HG02642 (cell line): Measurements from ENCODE around the gene ARSK.

Experiments used
- ATAC-seq: cut with Tn5 transposase; IDR thresholded peaks from one replicate; pipeline ENCODE4 v1.9.1; 2021; ENCODE audit warnings: mild to moderate bottlenecking; ENCODE audit not compliant: unreplicated experiment, poor library complexity

ARSK gene, protein sequence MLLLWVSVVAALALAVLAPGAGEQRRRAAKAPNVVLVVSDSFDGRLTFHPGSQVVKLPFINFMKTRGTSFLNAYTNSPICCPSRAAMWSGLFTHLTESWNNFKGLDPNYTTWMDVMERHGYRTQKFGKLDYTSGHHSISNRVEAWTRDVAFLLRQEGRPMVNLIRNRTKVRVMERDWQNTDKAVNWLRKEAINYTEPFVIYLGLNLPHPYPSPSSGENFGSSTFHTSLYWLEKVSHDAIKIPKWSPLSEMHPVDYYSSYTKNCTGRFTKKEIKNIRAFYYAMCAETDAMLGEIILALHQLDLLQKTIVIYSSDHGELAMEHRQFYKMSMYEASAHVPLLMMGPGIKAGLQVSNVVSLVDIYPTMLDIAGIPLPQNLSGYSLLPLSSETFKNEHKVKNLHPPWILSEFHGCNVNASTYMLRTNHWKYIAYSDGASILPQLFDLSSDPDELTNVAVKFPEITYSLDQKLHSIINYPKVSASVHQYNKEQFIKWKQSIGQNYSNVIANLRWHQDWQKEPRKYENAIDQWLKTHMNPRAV

DNA sequence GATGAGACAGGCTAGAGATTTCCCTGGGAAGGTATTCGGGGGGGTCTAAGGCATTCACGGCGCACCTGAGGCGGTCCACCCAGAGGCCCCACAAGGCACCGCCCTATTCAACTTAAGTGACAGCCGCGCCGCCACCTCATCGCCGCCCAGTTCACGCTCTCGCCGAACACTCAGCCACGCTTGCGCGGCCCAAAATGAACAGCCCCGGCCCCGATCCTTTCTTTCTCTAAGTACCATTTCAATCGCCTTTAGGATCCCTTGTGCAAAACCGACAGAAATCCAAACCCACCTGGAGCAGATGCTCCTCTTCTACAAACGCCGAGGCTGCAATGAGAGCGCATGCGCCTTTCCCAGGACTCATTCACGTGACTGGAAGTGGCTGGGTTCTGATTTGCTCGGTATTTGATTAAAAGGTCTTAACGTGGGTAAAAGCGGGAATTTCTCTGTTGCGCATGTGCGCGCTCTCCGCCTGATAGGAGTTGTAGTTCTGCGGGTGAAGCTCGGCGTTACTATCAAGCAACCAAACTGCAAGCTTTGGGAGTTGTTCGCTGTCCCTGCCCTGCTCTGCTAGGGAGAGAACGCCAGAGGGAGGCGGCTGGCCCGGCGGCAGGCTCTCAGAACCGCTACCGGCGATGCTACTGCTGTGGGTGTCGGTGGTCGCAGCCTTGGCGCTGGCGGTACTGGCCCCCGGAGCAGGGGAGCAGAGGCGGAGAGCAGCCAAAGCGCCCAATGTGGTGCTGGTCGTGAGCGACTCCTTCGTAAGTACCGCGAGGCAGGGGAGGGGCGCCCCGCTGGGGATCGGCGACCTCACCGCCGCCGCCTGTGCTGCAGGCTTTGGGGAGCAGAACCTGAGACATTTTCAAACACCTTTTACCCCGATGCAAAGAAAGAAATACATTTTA, at the start of gene ARSK, which contains the start of gene SKIC3:
TSS of gene ARSK (plus strand) at position 455 of the 902 bp plus-strand sequence. CDS start at position 633, 178 bp downstream.
TSS of gene SKIC3 (minus strand) at position 331 of the 902 bp plus-strand sequence. CDS start 7,827 bp downstream, outside the sequence.
- ATAC-seq: peak; percentile 91

DNA sequence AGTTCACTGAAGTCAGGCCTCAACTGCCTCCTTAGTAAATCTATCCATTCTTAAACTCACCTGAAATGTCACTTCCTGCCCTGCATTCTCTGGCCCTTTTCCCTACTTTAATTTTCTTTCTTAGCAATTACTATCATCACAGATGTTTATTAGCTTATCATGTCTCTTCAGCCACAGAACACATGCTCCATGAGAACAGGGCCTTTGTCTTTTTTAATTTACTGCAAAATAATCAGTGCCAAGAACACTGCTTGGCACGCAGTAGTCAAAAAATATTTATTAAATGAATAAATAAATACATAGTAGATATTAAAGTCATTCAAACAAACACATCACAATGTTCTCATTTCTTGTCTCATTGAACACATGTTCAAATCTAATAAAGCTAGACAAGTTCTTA, 46.4 kb upstream of the ARSK start:
- no peak for ATAC-seq

DNA sequence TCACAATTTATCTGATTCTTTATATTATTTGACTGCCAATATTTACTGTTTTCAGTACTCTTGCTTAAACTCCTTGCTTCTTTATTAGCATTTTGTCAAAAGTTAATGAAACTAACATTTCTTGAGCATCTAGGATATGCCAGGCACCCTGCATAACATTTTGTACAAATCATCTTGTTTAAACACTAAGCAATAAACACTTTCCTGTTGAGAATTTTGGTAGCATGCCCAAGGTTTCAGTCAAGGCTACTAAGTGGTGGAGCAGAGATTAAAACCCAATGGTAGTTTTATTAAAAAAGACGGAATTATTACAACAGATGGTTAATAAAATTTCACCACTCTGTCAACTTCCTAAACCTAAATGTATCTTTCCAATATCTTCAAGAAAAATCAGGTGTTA, 43.3 kb upstream of the ARSK start:
- ATAC-seq: no peak

DNA sequence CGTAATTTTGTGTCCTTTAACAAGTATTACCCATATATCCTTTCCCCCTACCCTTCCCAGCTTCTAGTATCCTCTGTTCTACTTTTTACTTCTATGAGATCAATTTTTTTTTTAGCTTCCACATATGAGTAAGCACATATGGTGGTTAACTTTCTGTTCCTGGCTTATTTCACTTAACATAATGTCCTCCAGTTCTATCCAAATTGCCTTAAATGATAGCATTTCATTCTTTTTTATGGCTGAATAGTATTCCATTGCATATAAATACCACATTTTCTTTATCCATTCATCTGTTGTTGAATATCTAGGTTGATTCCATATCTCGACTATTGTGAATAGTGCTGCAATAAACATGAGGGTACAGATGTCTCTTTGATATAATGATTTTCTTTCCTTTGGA, 36.5 kb upstream of the ARSK start:
- ATAC-seq: no peak

DNA sequence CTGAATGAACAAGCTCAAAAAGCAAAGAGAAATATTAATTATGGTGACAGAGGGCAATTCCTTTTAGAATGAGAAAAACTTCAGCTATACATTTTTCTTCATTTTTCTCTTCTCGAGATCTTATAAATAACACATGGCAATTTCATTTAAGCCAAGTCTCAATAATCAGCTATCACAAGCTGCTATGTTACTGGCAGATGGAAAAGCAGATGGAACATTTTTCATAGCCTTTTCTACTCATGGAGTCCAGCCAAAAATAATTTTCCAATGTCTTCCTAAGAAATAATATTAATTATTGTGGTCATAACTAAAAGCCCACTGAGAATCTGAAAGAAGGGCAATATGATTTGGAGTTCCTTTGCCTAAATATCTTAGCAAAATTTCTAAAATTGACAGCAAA, 35.8 kb upstream of the ARSK start:
- no peak for ATAC-seq

DNA sequence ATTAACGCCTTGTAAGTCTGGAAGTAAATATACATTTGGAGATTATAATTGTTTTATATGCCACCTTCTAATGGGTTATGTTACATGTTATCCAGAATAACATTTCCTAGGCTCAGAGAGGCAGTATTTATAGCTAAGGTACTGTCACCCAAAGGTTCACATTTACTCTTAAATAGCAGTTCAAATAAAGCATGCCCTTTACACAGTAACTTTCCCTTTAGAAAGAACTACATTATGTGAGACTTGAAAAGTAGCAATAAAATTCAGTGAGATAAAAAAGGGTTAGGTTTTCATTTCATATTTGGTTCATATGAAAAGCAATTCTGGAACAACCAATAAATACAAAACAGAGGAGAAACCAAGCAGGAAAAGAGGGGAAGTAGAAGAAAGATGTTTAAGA, 35.2 kb upstream of the ARSK start:
- no peak for ATAC-seq

DNA sequence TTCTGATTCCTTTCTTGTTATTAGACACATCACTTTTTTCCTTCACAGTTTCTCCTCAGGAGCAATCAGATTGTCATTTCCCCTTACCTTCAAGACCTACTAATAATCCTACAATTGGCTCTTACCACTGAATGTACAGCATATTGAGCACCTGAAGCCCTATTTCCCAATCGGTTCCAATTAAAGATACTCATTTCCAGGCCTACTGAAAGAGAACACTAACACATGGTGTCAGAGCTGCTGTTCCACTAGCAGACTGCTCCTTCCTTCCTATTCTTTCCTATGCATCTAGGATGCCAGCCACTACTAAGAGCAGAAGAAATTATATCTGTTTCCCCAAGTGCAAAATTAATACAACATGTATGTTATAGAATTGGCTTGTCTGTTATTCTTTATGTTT, 34.7 kb upstream of the ARSK start:
- no peak for ATAC-seq

DNA sequence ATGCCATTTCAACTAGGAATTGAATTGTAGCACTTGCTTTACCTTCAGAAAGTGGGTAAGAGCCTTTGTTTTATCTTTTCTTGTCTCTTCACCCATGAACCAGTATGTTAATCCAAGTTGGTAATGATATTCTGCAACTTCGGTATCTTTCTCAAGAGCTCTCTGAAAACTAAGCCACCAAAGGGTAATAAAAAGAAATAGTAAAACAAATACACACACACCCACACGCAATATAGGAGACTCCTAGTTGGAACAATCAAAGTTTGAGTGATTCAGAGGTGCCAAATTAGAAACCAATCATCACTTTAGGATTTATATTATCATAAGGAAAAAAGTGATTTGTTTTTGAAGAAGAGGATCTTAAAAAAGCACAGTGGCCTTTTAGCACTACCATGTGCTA, 30.5 kb upstream of the ARSK start:
- ATAC-seq: no peak

DNA sequence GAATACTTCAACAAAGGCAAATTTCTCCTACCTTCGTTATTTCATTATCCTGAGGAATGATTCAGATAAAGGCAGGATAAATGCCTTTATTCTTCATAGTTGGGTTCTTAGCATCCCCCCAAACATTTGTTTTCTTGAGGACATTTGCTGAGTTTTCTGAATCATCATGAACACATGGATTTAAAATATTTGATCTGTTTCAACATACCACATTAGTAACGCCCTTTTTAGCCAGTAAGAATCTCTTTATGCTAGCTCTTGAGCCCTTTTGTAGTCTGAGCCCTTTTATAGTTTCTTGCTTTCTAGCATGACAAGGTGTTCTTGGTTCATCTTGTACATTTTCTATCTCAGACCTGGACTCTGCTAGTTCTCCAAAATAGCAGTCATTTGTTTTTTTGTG, 28.0 kb upstream of the ARSK start:
- no peak for ATAC-seq

DNA sequence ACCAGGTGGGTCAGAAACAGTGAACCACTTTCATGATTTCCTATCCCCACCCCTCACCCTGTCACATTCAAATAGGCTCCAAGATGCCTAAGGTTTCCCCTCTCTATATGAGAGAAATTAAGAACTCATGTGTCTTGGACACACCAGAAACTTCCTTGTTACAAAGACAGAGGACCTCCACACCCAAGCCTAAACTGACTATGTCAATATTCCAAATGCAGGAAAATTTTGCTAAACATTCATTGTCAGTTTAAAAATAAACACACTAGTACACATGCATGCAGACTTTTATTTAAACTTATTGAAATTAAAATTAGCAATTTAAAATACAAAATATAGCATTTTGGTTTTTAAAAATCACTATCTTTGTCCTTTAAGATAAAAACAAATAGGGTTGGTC, 26.3 kb upstream of the ARSK start:
- ATAC-seq: no peak

DNA sequence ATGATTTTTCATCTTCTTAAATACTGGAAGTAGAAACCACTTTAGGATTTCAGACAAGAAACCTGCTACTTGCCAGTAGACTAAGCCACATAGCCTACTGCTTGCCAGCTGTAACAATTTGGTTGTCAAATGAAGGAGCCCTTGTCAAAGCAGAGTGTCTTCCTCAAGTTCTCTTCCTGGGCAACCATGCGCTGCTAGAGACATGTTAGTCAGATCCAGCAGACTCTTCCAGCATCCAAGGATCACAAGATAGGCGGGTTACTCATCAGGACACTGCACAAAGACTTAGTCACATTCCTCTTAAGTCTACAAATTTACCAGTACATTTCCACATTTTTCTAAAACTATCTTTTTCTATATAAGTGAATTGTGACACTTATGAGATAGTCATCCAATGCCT, 24.5 kb upstream of the ARSK start:
- no peak for ATAC-seq

DNA sequence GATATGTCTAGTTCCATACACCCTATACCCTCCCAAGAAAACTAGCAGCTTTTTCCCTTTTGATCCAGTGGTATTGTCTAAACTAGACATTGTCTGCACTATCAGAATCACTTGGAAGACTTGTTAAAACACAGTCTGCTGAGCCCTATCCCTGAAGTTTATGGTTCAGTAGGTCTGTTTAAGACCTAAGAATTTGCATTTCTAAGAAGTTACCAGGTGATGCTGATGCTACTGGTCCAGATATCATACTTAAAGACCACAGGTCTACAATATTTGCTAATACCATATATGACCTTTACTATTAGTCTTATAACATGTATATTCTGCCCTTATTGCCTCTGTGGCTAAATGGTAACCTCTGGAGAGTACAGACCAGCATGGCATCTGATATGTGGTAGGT, 23.4 kb upstream of the ARSK start:
- ATAC-seq: no peak

DNA sequence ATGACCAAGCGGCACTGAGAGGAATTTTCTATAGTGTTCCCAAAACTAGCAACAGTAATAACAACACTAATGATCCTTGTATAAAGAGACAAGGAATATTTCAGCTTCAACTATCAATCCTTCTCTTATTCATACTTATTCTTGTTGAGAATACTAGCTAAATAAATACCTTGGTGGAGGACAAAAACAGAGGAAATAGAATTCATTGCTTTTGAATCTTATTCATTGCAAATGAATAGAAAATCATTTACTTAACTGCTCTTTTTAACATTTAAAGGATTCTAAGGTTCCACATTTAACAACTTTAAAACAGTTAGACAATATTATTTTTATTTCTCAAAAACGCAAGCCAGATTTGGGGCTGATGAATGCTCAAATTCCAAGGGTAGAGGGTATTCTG, 22.5 kb upstream of the ARSK start:
- ATAC-seq: no peak

DNA sequence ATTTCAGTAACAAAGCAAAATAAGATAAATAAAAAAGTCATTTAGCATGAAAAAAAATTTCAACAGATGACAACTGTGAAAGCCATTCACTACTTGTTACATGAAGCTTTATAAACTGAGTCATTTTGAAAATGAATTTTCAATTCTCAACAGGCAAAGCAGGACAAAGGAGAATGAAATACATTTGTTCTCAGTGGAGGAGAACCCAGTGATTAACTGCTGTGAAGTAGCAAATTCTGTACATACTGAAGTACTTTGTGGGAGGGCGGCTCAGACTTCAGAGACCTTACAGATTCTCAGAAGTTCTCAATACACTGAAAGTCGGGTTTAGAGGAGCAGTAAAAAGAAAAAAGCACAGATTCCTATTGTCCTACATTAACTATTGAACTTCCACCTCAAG, 21.8 kb upstream of the ARSK start:
- ATAC-seq: no peak

DNA sequence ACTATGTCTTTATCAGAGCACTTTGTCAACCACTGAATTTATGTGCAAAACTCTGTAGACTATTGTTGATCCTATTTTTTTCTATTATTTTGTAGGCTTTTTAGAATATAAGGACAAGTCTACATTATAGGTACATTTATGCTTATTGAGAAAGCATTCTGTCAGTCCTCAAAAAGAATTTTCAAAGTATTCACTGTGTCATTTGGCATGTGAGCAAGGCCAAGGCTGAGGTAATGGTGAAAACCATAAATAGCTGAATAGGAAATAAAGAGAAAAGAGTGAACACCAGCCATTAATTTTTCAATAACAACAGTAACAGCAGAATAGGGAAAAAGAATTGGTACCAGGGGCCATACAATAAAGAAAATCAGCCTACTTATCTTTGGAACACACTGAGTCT, 21.1 kb upstream of the ARSK start:
- no peak for ATAC-seq

DNA sequence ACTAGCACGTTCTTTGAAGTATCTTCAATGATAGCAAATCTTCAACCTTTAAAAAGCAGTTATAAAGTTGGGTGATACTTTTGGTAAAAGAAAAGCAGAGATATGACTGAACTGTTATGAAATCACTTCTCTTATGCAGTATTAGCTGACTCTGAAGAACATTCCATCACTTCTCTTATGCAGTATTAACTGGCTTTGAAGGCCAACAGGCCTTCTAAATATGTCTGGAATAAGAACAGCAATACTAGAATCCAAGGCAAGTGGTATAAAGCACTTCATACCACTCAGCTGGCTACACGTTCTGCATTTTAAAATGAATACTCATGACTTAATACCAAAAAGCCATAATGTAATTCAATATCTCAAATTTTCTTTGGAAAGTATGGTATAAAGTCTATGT, 17.4 kb upstream of the ARSK start:
- no peak for ATAC-seq

DNA sequence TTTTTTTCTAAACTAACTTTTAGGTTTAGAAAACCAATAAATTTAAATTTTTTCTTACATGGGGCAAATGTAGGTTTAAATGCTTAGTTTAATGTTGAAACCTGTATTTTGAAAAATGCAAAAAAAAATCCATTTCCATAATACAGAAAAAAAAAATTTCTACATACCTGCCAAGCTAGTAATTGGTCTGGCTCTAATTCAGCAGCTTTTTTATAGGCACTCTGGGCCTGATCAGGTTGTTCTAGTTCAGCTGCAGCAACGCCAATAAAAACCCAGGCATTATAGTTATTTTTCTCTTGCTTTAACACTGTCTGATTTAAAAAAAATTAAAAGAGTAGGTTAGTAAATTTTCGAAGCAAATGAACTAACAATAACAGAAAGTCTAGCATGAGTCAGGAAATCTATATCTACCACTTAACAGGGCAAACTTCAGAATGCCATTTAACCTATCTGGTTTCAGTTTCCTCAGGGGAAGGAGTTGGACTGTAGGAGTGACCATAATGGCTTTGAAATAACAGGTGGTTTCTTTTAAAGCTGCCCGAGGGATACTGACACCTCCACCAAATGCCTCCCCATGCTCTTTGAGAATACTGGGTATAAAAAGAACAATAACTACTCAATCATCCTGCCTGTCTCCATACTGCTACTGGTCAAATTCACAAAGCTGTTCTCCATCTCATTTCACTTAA, 11.7 kb upstream of the ARSK start:
- no peak for ATAC-seq

DNA sequence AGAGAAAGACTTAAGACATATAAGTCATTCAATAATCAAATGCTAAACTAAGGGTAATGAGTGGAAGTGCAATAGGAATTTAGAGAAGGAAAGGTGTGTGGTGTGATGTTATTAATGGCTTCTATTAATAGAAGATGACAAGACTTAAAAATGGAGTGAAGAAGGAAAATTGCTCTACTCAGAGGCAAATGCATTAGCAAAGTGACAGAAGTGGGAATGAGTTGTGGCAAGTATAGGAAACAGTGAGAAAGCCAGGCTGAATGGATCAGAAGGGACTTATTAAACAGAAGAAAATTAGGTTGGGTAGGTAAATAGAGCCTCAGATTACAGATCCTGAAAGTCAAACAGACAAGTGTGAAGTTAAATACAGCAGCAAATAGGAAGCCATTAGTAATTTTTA, 5.9 kb upstream of the ARSK start:
- ATAC-seq: no peak

DNA sequence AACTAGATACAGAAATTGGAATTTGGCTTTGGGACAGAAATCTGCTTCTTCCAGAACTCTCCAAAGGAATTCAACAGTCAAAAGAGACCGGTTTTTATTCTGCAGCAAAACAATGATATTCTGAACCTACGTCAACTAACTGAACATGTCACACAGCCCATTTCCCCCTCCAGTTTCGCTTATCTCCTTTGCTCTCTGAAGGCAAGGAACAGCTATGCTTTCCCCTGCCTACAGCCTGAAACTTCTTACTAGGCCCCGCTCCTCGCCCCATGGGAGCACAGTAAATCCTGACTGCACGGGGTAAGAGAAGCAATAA, 612 bp upstream of the ARSK start:
- ATAC-seq: peak; percentile 28

DNA sequence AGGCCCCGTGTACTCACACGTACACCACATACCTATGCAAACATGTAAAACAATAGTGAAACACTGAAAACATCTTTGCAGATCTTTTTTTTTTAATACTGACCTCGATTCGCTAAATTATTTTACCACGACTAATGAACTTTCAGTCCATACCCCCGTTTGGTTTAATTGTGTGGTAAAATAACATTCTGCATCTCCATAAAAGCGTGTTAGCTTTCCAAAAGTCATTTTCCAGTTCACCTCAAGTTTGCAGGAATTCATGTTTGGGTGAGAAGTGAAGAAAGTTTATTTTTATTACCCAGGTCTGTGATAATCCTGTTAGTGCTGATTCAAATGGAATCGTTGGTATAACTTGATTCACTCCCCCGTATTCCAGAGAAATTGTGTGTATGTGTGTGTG, 652 bp downstream of the ARSK start:
- no peak for ATAC-seq

DNA sequence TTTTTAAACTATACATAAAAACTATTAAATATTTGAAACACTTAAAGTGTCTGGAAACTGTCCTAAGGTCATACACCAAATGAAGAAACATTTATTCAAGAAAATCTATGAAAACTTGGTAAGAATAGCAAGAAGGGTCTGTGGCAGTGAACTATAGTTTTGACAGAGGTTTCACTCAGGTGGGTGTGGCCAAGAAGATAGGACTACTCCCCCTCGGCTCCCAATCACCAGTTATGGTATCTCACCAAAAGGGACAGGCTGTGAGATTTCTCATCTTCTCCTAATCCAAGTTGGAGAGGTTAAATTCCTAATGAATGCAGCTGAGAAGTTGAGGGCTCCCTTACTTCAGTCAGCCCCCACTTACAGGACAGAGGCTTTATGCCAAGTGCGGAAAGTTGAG, 2.9 kb downstream of the ARSK start:
- ATAC-seq: no peak
